Suprapubic skin (tissue), 3 donors: ENCODE data around the gene KSR2.

Source experiments
- POLR2AphosphoS5 ChIP-seq, 3 donors: sonication (generic); formaldehyde crosslinking; IDR thresholded peaks; one replicate each; pipeline ENCODE4 v1.6.1; 2017; ENCODE audit warnings: antibody characterized with exemption in 3 of 3
- TF ChIP-seq, protein P1 (sequence below), 2 donors: fragments of 200-600 bp in 1 of 2; fragments of 450-650 bp in 1 of 2; sonication (generic) in 1 of 2; IDR thresholded peaks; one replicate each; pipeline ENCODE4 v1.5.1; 2016 to 2019; ENCODE audit warnings: antibody characterized with exemption in 2 of 2, mild to moderate bottlenecking in 1 of 2, moderate library complexity in 1 of 2

DNA sequence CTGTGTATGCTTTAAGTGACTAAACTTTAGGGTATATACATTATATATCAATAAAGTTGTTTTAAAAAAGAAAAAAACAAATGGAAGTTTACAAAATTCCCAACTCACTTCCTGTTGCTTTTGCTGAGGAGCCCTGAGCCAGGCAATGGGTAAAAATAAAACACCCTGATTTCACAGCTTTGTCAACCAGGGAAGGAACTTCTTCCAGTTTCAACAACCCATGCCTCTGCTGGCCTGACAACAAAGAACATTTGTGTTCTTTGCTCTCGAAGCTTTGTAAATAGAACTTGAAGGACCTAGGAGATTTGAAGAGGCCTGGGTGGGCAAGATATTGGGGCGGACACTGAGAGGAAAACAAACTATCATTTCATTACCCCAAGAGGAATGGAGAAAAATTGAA is 466.2 kb downstream of the KSR2 start:
- TF ChIP-seq POLR2AphosphoS5 (IDR thresholded peaks at IDR 0.05): no peak
- TF ChIP-seq, protein P1, sequence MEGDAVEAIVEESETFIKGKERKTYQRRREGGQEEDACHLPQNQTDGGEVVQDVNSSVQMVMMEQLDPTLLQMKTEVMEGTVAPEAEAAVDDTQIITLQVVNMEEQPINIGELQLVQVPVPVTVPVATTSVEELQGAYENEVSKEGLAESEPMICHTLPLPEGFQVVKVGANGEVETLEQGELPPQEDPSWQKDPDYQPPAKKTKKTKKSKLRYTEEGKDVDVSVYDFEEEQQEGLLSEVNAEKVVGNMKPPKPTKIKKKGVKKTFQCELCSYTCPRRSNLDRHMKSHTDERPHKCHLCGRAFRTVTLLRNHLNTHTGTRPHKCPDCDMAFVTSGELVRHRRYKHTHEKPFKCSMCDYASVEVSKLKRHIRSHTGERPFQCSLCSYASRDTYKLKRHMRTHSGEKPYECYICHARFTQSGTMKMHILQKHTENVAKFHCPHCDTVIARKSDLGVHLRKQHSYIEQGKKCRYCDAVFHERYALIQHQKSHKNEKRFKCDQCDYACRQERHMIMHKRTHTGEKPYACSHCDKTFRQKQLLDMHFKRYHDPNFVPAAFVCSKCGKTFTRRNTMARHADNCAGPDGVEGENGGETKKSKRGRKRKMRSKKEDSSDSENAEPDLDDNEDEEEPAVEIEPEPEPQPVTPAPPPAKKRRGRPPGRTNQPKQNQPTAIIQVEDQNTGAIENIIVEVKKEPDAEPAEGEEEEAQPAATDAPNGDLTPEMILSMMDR (IDR thresholded peaks at IDR 0.05): no peak
